GM19023 (cell line): ENCODE data around the gene SPATS2.
"Not testable (repeated sequence)": the region's sequence is repeated elsewhere in the genome, so short reads cannot be mapped to it uniquely, and the experiment has no call there.

Experiments
- ATAC-seq: cut with Tn5 transposase; IDR thresholded peaks from one replicate; pipeline ENCODE4 v1.9.1; 2021; ENCODE audit warnings: mild to moderate bottlenecking, moderate library complexity; ENCODE audit not compliant: unreplicated experiment

The SPATS2 gene

DNA sequence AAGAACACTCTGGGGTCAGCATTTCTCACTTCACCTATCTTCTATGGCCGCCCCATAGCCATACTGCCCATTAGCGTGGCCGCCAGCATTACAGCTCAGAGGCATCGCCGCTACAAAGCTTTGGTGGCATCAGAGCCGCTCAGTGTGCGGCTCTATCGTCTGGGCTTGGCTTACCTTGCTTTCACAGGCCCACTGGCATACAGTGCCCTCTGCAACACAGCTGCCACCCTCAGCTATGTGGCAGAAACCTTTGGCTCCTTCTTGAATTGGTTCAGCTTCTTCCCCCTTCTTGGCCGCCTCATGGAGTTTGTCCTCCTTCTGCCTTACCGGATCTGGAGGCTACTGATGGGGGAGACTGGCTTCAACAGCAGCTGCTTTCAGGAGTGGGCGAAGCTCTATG lies 18.0 kb upstream of the SPATS2 start:
- no peak for ATAC-seq

DNA sequence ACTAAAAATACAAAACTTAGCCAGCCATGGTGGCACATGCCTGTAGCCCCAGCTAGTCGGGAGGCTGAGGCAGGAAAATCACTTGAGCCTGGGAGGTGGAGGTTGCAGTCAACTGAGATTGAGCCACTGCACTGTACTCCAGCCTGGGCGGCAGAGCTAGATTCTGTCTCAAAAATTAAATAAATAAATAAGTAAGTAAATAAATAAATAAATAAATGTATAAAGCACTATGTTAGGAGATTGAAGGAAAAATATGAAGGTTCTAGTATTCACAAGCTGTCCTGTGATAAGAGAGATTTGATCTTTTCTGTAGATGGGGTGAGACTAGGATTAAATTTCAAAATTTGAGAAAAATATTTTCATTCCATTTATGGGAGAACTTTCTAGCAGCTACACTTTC lies 14.9 kb upstream of the SPATS2 start:
- no peak for ATAC-seq

DNA sequence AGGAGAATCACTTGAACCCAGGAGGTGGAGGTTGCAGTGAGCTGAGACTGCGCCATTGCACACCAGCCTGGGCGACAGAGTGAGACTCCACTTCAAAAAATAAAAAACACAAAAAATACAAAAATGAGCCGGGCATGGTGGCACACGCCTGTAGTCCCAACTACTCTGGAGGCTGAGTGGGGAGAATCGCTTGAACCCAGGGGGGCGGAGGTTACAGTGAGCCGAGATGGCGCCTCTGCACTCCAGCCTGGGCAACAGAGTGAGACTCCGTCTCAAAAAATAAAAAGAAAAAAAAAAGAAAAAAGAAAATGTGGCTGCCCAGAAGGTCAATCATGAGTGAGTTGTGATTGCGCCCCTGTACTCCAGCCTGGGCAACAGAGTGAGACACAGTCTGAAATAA lies 11.3 kb upstream of the SPATS2 start:
- no peak for ATAC-seq

DNA sequence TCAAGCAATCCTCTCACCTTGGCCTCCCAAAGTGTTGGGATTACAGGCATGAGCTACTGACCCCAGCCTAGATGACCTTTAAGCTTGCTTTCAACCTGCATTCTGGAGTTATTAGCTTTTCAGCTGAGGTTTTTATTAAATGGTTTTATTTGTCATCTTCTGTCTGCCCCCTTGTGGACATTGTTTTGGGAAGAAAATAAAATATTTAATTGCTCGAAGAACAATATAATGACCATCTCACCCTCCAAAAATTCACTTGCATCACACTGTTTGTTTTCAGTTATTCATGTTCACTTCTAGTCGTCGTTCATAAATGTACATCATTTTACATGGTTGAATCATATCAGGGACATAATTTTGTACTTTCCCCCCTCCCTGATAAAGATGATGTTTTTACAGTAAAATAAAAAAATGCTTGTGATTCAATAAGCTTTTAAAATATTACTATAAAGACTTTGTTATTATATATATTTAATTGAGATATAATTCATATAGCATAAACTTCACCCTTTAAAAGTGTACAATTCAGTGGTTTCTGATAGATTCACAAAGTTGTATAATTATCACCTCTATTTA lies 10.1 kb upstream of the SPATS2 start:
- no peak for ATAC-seq

GRCh38 chr12:49358483-49359141 lies 8.7 kb upstream of the SPATS2 start:
- ATAC-seq: no peak

DNA sequence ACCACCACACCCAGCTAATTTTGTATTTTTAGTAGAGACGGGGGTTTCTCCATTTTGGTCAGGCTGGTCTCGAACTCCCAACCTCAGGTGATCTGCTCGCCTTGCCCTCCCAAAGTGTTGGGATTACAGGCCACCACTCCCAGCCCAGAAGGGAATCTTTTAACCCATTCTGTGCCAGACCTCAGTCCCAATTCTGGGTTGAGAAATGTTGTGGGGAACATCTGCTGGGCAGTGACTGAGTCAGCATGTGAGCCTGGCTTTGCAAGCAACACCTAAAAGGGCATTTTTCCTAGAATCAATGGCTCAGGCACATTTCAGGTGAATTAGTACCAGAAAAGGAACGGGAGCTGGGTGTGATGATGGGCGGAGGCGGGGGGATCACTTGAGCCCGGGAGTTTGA lies 7.6 kb upstream of the SPATS2 start:
- no peak for ATAC-seq

GRCh38 chr12:49362077-49362476 lies 5.2 kb upstream of the SPATS2 start:
- ATAC-seq: no peak

GRCh38 chr12:49364989-49365388 lies 2.3 kb upstream of the SPATS2 start:
- no peak for ATAC-seq

DNA sequence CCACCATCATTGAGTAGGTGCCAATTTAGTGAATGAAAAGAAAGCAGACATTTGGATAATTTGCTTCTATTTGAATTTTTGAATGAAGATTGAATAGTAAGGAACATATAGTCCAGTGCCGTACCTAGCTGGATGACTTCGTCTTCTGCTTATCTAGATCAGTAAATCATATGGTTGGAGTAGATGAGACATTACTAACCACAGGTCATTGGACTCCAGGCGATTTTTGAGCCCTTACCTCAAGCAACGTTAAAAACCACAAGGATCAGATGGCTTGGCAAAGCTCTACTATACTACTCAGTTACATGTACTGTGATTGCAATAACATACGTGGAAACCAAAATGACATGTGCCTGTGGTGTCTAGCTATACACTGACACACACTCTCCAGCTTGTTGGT lies 1.7 kb upstream of the SPATS2 start:
- no peak for ATAC-seq

DNA sequence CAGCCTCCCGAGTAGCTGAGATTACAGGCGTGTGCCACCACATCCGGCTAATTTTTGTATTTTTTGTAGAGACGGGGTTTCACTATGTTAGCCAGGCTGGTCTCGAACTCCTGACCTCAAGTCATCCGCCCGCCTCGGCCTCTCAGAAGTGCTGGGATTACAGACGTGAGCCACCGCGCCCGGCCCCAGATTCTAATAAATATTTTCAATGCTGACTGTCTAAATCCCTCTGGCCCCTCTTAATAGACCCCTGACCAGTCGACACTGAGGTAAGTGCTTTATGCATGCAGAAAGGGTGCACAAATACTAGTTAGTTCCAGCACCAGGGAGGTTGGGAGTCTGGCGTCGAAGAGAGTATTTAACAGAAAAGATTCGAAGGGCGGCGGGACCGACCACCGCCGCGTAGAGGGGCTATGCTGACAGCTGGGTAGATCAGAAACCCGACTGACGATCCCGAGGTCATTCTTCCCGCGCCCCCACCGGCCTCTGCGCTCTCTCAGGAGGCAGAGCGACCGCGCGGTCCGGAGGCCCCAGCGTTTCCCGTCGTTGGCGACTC lies 1.1 kb upstream of the SPATS2 start:
- no peak for ATAC-seq

GRCh38 chr12:49366652-49367380 lies 446 bp upstream of the SPATS2 start:
- peak; percentile 74 for ATAC-seq

DNA sequence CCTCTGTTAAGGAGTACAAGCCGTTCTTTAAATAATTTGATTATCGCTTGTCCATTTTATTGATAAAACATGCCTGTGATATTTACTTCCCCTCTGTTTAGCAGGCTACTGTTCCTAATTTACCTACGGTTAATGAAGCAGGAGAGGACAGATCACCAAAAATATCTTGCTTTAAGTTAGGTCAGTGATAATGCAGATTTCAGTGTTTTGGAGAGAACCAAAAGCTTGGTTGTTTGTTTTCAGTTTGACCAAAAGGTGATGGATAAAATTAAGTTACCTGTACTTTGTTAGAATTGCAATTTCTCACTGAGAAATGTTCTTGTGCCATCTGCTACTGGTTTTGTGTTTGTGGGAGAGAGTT lies 958 bp downstream of the SPATS2 start:
- no peak for ATAC-seq

DNA sequence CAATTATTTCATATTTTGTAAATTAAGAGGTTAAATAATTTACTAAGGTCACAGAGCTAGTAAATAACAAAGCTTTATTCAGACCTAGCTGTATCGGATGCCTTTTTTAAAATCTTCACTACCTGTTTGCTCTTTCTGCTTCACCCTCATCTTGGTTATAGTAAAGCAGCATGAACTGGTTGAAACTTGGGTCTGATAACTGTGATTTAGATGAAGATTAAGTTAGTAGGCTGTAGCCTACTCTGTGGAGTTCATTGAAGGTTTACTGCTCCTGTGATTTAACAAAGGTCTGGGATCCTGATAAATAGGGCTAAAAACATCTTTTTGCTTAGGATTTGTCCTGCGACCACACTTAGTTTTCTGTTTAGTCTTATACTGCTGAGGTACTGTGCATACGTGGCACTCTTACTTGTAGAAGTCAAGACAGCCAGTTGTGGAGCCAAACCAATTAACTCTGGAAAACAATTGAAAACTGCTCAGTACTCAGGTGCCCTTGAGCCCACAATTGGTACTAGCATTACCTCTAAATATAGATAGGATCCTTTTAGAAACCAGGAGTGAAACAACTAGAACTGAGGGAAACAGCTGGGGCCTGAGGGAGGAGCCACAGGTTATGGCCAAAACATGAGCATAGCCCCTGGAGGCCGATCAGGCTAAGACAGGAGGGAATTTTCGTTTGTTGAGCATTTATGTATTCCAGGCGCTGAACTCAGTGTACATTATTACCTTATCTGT lies 2.3 kb downstream of the SPATS2 start:
- ATAC-seq: no peak

DNA sequence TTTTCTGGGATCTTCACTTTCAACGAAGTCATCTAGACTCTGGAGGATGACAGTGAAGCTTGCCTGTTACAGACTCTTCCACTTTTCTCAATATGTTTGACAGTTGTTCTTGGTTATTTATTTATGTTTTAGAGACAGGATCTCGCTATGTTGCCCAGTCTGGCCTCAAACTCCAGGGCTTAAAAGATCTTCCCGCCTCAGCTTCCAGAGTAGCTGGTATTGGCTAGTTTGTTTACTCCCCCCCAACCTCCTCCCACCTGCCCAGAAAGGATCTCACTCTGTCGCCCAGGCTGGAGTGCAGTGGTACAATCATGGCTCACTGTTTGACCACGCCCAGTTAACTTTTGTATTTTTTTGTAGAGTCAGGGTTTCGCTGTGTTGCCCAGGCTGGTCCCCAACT lies 3.3 kb downstream of the SPATS2 start:
- ATAC-seq: no peak

DNA sequence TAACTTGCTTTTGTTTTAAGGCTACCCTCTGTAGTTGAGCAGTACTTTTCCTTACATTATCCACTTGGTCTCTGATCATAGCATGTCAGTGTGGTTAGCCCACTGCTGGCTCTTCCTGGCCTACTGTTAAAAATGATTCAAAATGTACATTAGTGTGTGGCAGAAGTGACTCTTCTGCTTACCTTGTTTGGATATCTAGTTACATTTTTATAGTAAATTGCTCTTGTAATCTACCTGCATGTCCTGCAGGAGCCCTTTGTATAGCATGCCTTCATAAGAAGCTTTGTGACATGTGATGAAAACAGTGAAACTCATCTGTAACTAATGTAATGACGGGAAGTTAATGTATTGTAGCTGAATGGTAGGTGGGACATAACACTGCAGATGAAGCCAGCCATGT lies 8.1 kb downstream of the SPATS2 start:
- ATAC-seq: peak; percentile 54

DNA sequence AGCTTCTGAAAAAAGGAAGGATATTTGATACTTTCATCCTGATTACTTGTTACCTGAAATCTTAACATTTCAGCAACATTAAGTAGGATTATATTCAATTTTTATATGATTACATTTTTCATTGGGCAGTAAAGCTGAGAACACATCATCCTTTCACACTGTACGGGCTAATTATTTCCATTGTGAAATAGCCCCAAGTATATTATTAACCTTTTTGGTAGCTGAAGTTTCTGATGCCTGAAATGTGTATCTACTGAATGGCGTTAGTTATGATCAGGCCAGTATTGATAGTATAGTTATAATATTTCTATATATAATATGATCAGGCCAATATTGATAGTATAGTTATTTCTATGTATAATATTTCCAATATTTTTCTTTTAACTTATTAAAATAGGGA lies 10.1 kb downstream of the SPATS2 start:
- ATAC-seq: no peak

- not testable (repeated sequence) for ATAC-seq
Measured at GRCh38 chr12:49380184-49380583, 12.9 kb downstream of the SPATS2 start.

GRCh38 chr12:49388682-49389386 lies 21.6 kb downstream of the SPATS2 start:
- no peak for ATAC-seq

- no peak for ATAC-seq
Measured at GRCh38 chr12:49389387-49389703, 22.1 kb downstream of the SPATS2 start.

GRCh38 chr12:49397000-49397399 lies 29.7 kb downstream of the SPATS2 start:
- no peak for ATAC-seq

DNA sequence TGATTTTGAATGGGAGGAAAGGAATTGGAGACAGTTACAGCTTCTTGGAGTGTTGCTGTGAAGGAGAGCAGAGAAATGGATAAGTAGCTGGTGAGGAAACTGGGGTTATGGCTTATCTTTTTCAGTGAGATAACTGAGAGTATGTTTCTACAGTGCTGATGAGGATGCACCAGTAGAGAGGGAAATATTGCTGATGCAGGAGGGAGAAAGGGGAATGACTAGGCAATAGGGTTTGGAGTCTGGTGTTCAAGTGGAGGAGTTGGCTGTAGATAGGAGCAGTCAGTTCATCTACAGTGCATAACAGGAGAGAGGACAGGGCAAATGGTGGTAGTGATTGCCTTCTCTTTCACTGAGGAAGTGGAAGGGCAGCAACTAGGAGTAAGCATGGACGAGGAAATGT lies 33.0 kb downstream of the SPATS2 start:
- no peak for ATAC-seq
